ENCODE data around the gene DNAH10. TPM values are rescaled to one million over a fixed set of nuclear protein-coding genes. Genes with fewer than 3 reads are reported as not detected.

Gene DNAH10
- total and polyA plus RNA-seq, 2 experiments from 2014 or later, result 0.22 to 0.60 TPM

GRCh38 chr12:123979566-123979965 lies 217.5 kb downstream of the DNAH10 start:
- Histone ChIP-seq H4K20me1 (ENCODE audit: insufficient read depth, poor library complexity, severe bottlenecking) (peaks cover 22% of the 10 kb centered on the region), H3K36me3 (replicated peaks; ENCODE audit: insufficient read depth, low read depth) (no peaks in the 10 kb centered on the region), H3K4me2 (no peak overlapping the region), H3K79me2 (peaks cover 98% of the 10 kb centered on the region), H3K9me3 (ENCODE audit: low read depth) (no peaks in the 10 kb centered on the region), H3K27ac (no peak overlapping the region), H3K27me3 (no peaks in the 10 kb centered on the region), H3K4me1 (ENCODE audit: insufficient read depth) (peaks cover 10% of the 10 kb centered on the region), H3K9me2 (replicated peaks; ENCODE audit: insufficient read depth) (no peaks in the 10 kb centered on the region), H2AFZ (no peak overlapping the region), H3K4me3 (no peak overlapping the region)
- TF ChIP-seq, protein P1, sequence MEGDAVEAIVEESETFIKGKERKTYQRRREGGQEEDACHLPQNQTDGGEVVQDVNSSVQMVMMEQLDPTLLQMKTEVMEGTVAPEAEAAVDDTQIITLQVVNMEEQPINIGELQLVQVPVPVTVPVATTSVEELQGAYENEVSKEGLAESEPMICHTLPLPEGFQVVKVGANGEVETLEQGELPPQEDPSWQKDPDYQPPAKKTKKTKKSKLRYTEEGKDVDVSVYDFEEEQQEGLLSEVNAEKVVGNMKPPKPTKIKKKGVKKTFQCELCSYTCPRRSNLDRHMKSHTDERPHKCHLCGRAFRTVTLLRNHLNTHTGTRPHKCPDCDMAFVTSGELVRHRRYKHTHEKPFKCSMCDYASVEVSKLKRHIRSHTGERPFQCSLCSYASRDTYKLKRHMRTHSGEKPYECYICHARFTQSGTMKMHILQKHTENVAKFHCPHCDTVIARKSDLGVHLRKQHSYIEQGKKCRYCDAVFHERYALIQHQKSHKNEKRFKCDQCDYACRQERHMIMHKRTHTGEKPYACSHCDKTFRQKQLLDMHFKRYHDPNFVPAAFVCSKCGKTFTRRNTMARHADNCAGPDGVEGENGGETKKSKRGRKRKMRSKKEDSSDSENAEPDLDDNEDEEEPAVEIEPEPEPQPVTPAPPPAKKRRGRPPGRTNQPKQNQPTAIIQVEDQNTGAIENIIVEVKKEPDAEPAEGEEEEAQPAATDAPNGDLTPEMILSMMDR (IDR thresholded peaks at IDR 0.05; ENCODE audit: poor library complexity), result no peak
- TF ChIP-seq EZH2phosphoT487 (IDR thresholded peaks at IDR 0.05; ENCODE audit: low read depth, severe bottlenecking, unreplicated experiment), result no peak
- no peak for DNase-seq (ENCODE audit: low spot score)
- WGBS (ENCODE audit: low lambda C conversion rate, missing lambda C conversion rate), result 97% methylated on average over 6 of the region's 6 CpGs

GRCh38 chr12:123982269-123982668 lies 220.2 kb downstream of the DNAH10 start:
- peaks cover 25% of the 10 kb centered on the region for H4K20me1 ChIP-seq (ENCODE audit: insufficient read depth, poor library complexity, severe bottlenecking)
- H3K9me3 ChIP-seq (ENCODE audit: low read depth), result no peaks in the 10 kb centered on the region
- no peaks in the 10 kb centered on the region for H3K27me3 ChIP-seq
- H2AFZ ChIP-seq, result no peak overlapping the region
- WGBS (ENCODE audit: low lambda C conversion rate, missing lambda C conversion rate), result 88% methylated on average over 7 of the region's 7 CpGs
- DNase-seq (ENCODE audit: low spot score), result no peak
- peaks cover 98% of the 10 kb centered on the region for H3K79me2 ChIP-seq
- H3K4me2 ChIP-seq, result no peak overlapping the region
- H3K27ac ChIP-seq, result no peak overlapping the region
- H3K4me1 ChIP-seq (ENCODE audit: insufficient read depth), result no peaks in the 10 kb centered on the region
- TF ChIP-seq, protein P1 (IDR thresholded peaks at IDR 0.05; ENCODE audit: poor library complexity), result no peak
- no peaks in the 10 kb centered on the region for H3K9me2 ChIP-seq (replicated peaks; ENCODE audit: insufficient read depth)
- H3K4me3 ChIP-seq, result no peak overlapping the region
- H3K36me3 ChIP-seq (replicated peaks; ENCODE audit: insufficient read depth, low read depth), result no peaks in the 10 kb centered on the region

DNA sequence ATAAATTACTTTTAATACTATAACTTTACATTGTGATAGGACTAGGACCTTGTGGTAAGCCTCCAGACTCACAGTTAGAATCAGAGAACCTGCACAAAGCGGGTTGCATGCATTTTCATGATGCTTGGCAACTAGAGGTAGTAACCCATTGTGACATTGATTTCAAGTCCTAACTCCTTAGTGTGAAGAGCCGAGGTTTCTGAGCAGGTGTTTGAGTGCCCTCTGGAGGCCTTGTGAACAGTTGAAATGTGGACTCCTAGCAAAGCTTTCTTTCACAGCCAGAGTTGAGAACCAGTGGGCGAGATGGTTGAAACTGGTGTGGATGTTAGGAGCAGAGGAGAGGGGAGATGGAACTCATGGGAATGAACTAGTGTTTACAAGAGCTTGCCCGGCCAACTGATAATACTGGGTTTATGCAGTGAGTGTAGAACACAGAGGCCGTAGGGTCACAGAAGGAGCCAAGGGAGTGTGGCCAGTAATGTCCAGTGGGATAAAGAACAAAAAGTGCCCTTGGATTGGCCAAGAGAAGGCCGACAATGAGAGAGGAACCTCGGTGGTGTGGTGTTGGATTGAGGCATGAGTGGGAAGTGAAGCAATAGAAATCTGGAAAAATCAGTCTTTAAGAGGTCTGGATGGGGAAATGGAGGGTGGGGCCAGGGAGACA lies 221.9 kb downstream of the DNAH10 start:
- H3K4me1 ChIP-seq (ENCODE audit: insufficient read depth), result peaks cover 4% of the 10 kb centered on the region
- H3K27ac ChIP-seq, result no peak overlapping the region
- H3K9me2 ChIP-seq (replicated peaks; ENCODE audit: insufficient read depth), result no peaks in the 10 kb centered on the region
- H3K27me3 ChIP-seq, result no peaks in the 10 kb centered on the region
- H3K4me3 ChIP-seq, result no peak overlapping the region
- 72% methylated on average over 7 of the region's 7 CpGs for WGBS (ENCODE audit: low lambda C conversion rate, missing lambda C conversion rate)
- H4K20me1 ChIP-seq (ENCODE audit: insufficient read depth, poor library complexity, severe bottlenecking), result peaks cover 25% of the 10 kb centered on the region
- H3K9me3 ChIP-seq (ENCODE audit: low read depth), result no peaks in the 10 kb centered on the region
- no peak for TF ChIP-seq EZH2phosphoT487 (IDR thresholded peaks at IDR 0.05; ENCODE audit: low read depth, severe bottlenecking, unreplicated experiment)
- TF ChIP-seq, protein P1 (IDR thresholded peaks at IDR 0.05; ENCODE audit: poor library complexity), result peak; percentile 68
- no peak overlapping the region for H2AFZ ChIP-seq
- H3K79me2 ChIP-seq, result peaks cover 98% of the 10 kb centered on the region
- no peaks in the 10 kb centered on the region for H3K36me3 ChIP-seq (replicated peaks; ENCODE audit: insufficient read depth, low read depth)
- peak; percentile 83 for DNase-seq (ENCODE audit: low spot score)
- H3K4me2 ChIP-seq, result no peak overlapping the region

DNA sequence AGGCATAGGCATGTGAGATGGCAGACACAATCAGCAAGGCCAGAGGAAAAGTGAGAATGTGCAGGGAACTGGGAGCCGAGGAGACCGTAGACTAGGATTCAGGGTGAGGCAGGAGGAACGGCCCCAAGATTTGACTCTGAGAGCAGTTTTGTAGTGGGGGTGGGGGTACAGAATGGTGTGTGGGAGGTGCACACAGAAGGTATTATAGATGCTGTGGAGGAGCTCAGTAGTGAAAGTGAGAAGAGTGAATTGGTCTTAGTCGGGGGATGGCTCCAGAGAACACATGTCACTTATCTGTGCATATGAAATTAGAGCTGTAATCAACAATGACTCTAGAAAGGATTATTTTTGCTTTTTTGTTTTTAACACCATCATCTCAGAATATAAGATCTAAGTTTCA lies 222.8 kb downstream of the DNAH10 start:
- H2AFZ ChIP-seq, result no peak overlapping the region
- no peak overlapping the region for H3K27ac ChIP-seq
- TF ChIP-seq, protein P1 (IDR thresholded peaks at IDR 0.05; ENCODE audit: poor library complexity), result no peak
- no peak for TF ChIP-seq EZH2phosphoT487 (IDR thresholded peaks at IDR 0.05; ENCODE audit: low read depth, severe bottlenecking, unreplicated experiment)
- no peak for TF ChIP-seq EZH2 (IDR thresholded peaks at IDR 0.05; ENCODE audit: borderline replicate concordance)
- H3K27me3 ChIP-seq, result no peaks in the 10 kb centered on the region
- H3K4me1 ChIP-seq (ENCODE audit: insufficient read depth), result peaks cover 13% of the 10 kb centered on the region
- 91% methylated on average over 4 of the region's 4 CpGs for WGBS (ENCODE audit: low lambda C conversion rate, missing lambda C conversion rate)
- no peaks in the 10 kb centered on the region for H3K9me2 ChIP-seq (replicated peaks; ENCODE audit: insufficient read depth)
- peaks cover 25% of the 10 kb centered on the region for H4K20me1 ChIP-seq (ENCODE audit: insufficient read depth, poor library complexity, severe bottlenecking)
- no peak overlapping the region for H3K4me2 ChIP-seq
- no peak overlapping the region for H3K4me3 ChIP-seq
- no peak for DNase-seq (ENCODE audit: low spot score)
- H3K9me3 ChIP-seq (ENCODE audit: low read depth), result no peaks in the 10 kb centered on the region
- no peaks in the 10 kb centered on the region for H3K36me3 ChIP-seq (replicated peaks; ENCODE audit: insufficient read depth, low read depth)
- H3K79me2 ChIP-seq, result peaks cover 97% of the 10 kb centered on the region
